Glutamatergic neuron (in vitro differentiated cells): Measurements from ENCODE around the gene CHAT. TPM values are rescaled to one million over a fixed set of nuclear protein-coding genes. Genes with fewer than 3 reads are reported as not detected.

Source experiments
- DNase-seq: peaks from one replicate; pipeline ENCODE4 v3.0.0; 2022
- H3K27ac Mint-ChIP-seq: one replicate; pipeline ENCODE4 v1.8.0; 2020; ENCODE audit warnings: mild to moderate bottlenecking, mixed read lengths, inconsistent platforms; ENCODE audit not compliant: unreplicated experiment
- H3K27me3 Mint-ChIP-seq: one replicate; pipeline ENCODE4 v1.8.0; 2020; ENCODE audit warnings: mild to moderate bottlenecking, moderate library complexity, mixed read lengths, inconsistent platforms; ENCODE audit not compliant: unreplicated experiment
- H3K36me3 Mint-ChIP-seq: one replicate; pipeline ENCODE4 v1.8.0; 2020; ENCODE audit warnings: mild to moderate bottlenecking, mixed read lengths, inconsistent platforms; ENCODE audit not compliant: unreplicated experiment
- H3K4me1 Mint-ChIP-seq: one replicate; pipeline ENCODE4 v1.8.0; 2020; ENCODE audit warnings: mild to moderate bottlenecking, low read depth, mixed read lengths, inconsistent platforms; ENCODE audit not compliant: unreplicated experiment
- H3K4me3 Mint-ChIP-seq: one replicate; pipeline ENCODE4 v1.8.0; 2020; ENCODE audit warnings: mild to moderate bottlenecking, mixed read lengths, inconsistent platforms; ENCODE audit not compliant: unreplicated experiment
- H3K9me3 Mint-ChIP-seq: one replicate; pipeline ENCODE4 v1.8.0; 2020; ENCODE audit warnings: mild to moderate bottlenecking, moderate library complexity, mixed read lengths, inconsistent platforms; ENCODE audit not compliant: unreplicated experiment
- total RNA-seq: library from RNA; stranded (reverse); fragmentation: NEBNext Ultra II Directional; extraction: Animal tissue kit (Norgen Biotek cat#: 25700); gene quantifications from one replicate; pipeline ENCODE4 v1.2.1, GENCODE V29; 2021; ENCODE audit not compliant: unreplicated experiment
- TF ChIP-seq, protein P1 (sequence below): fragments of 200-600 bp; sonication (generic); IDR thresholded peaks from one replicate; pipeline ENCODE4 v1.5.0; 2021; ENCODE audit not compliant: partially characterized antibody, unreplicated experiment

CHAT gene
- total RNA-seq, 1 donor from 2014 or later: 15.4 TPM

DNA sequence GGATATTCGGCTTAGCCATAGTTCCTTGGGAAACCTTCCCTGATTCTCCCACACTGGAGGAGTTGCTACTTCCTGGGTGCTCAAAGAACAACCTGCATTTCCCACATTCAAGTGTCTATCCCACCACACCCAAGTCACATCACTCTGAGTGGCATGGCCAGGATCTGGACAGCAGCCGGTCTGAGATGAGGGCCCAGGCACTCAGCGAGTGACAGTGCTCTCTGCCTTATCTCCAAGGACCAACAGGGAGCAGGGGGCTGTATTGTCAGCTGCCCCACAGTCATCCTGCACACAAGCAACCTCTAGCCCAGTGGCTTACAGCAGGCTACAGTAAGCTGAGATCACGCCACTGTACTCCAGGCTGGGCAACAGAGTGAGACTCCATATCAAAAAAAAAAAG, 19.8 kb upstream of the CHAT start:
- TF ChIP-seq, protein P1, sequence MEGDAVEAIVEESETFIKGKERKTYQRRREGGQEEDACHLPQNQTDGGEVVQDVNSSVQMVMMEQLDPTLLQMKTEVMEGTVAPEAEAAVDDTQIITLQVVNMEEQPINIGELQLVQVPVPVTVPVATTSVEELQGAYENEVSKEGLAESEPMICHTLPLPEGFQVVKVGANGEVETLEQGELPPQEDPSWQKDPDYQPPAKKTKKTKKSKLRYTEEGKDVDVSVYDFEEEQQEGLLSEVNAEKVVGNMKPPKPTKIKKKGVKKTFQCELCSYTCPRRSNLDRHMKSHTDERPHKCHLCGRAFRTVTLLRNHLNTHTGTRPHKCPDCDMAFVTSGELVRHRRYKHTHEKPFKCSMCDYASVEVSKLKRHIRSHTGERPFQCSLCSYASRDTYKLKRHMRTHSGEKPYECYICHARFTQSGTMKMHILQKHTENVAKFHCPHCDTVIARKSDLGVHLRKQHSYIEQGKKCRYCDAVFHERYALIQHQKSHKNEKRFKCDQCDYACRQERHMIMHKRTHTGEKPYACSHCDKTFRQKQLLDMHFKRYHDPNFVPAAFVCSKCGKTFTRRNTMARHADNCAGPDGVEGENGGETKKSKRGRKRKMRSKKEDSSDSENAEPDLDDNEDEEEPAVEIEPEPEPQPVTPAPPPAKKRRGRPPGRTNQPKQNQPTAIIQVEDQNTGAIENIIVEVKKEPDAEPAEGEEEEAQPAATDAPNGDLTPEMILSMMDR: no peak
- Mint-ChIP-seq H3K9me3 (peaks cover 7% of the 10 kb centered on the region), H3K4me1 (peaks cover 16% of the 10 kb centered on the region), H3K36me3 (no peaks in the 10 kb centered on the region), H3K27me3 (peaks cover 3% of the 10 kb centered on the region), H3K4me3 (no peak overlapping the region), H3K27ac (no peak overlapping the region)
- no peak for DNase-seq

DNA sequence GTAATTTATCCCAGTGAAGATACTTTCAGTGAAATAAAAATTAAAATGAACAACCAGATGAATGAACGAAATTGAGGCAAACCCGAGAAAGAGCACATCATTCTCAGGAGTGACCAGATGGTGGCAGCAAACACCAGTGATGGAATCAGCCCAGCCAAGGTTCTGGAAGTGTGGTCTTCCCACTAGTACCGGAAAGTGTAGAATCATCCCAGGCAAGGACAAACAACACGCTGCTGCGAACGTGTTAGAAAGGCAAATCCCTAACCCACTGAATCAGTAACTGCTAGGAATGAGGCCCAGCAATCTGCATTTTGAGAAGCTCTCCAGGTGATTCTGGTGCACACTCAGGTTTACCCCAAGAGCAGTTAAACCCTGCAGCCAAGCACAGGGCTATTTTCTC, 19.2 kb upstream of the CHAT start:
- no peaks in the 10 kb centered on the region for H3K36me3 Mint-ChIP-seq
- peaks cover 5% of the 10 kb centered on the region for H3K27me3 Mint-ChIP-seq
- no peak overlapping the region for H3K27ac Mint-ChIP-seq
- H3K4me1 Mint-ChIP-seq: peaks cover 16% of the 10 kb centered on the region
- peaks cover 7% of the 10 kb centered on the region for H3K9me3 Mint-ChIP-seq
- DNase-seq: peak; percentile 69
- no peak overlapping the region for H3K4me3 Mint-ChIP-seq
- TF ChIP-seq, protein P1: peak; percentile 81

DNA sequence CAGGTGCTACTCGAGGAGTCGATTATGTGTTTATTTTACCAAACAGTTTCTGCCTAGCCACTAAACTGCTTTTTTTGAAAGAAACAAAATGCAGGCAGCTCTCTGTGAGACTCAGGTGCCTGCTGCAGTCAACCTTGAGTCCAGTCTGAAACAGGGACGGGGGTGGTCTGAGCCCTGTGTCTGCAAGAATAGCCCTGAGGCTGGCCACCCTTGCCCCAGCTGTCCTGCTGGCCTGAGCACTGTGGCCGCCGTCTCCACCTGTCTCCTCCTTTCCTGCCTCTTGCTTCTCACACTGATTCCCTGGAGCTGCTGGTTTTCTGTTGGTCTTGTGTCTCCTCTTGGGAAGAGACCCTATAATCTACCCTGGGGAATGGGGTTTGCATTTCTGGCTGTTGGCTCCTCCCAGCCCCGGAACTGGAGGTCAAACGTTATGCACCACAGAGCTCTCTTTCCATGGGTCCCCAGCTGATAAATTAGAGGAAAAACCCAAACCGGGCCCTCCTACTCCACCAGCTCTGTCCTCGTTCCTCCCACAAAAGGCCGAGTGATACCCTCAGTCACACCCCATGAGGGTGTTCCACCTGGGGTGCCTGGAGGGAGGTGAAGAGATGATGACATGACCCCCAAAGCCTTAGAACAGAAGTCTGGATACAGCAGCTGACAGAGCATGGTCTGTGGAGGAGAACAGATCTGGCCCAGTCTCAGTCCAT, 18.7 kb upstream of the CHAT start:
- no peak for DNase-seq
- H3K36me3 Mint-ChIP-seq: no peaks in the 10 kb centered on the region
- H3K4me1 Mint-ChIP-seq: peaks cover 16% of the 10 kb centered on the region

DNA sequence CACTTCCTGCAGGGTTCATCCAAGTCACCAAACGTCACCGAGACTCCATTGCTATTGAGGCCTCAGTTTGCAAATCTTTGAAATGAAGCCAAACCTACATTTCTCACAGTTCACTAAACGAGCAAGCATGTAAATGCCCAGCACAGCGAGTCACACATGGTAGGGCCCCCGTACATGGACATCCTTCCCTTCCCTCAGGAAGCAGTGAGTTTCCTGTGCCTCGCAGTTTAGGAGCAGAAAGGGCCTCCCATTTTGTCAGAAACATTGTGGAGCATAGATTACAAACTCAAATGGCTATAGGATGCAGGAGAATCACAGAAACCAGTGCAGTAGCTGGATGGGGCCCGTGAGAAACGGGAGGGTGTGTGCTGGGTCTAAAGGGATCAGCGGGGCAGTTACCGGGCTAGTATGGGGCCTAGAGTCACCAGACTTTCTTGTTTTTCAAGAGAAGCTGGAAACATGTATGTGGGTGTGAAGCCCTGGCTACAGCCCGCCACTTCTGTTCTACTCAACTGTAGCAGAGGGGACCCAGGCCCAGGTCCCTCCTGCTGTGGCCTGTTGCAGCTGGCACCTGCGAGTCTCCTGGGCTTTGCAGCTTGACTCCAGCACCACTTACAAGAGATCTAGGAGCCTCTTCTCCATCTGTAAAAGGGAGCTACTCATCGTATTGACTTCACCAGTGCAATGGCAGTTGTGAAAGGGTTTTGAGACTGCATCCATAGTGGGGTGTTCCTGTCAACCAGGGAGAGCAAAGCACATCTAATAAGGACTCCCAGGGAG, 17.9 kb upstream of the CHAT start:
- Mint-ChIP-seq H3K27me3 (peaks cover 7% of the 10 kb centered on the region), H3K9me3 (peaks cover 8% of the 10 kb centered on the region), H3K4me3 (no peak overlapping the region), H3K36me3 (no peaks in the 10 kb centered on the region), H3K27ac (no peak overlapping the region), H3K4me1 (peaks cover 16% of the 10 kb centered on the region)
- DNase-seq: no peak
- TF ChIP-seq, protein P1: no peak

More for the DNA sequence above, 18.7 kb upstream of the CHAT start:
- peaks cover 5% of the 10 kb centered on the region for H3K27me3 Mint-ChIP-seq
- H3K4me3 Mint-ChIP-seq: no peak overlapping the region
- no peak overlapping the region for H3K27ac Mint-ChIP-seq
- TF ChIP-seq, protein P1: no peak
- H3K9me3 Mint-ChIP-seq: peaks cover 7% of the 10 kb centered on the region

DNA sequence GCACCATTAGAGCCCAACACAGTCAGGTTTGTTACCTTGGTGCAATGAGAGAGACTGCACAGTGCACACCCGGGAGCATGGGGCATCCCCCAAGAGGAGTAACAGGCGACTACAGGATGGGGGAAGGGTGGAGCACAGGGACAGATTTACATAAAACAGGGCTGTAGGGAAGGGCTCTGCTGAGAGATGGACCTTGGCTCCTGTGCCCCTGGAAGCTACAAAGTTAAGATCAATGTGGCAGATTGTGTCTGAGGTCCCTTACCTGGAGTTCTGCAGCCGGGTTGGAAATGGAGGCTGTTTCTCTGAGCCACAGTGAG, 17.4 kb upstream of the CHAT start:
- H3K27ac Mint-ChIP-seq: no peak overlapping the region
- H3K9me3 Mint-ChIP-seq: peaks cover 8% of the 10 kb centered on the region
- H3K4me1 Mint-ChIP-seq: peaks cover 16% of the 10 kb centered on the region
- TF ChIP-seq, protein P1: no peak
- H3K27me3 Mint-ChIP-seq: peaks cover 7% of the 10 kb centered on the region
- no peak for DNase-seq
- H3K4me3 Mint-ChIP-seq: no peak overlapping the region
- no peaks in the 10 kb centered on the region for H3K36me3 Mint-ChIP-seq
